ENCODE results near the gene CHMP2B.
A peak's percentile ranks its signal among the peaks of the same experiment; 100 is the strongest.
"Not testable (repeated sequence)": the region's sequence is repeated elsewhere in the genome, so short reads cannot be mapped to it uniquely, and the experiment has no call there.

The CHMP2B gene

GRCh38 chr3:87229113-87229512, 2.0 kb downstream of the CHMP2B start:
- DNase-seq (ENCODE audit: low read depth in 1 of 2, low spot score in 1 of 2), result no peak

GRCh38 chr3:87233805-87234204, 6.7 kb downstream of the CHMP2B start:
- no peak for DNase-seq (ENCODE audit: low read depth in 1 of 2, low spot score in 1 of 2)

GRCh38 chr3:87236093-87236492, 9.0 kb downstream of the CHMP2B start:
- DNase-seq (ENCODE audit: low read depth in 1 of 2, low spot score in 1 of 2), result no peak

- DNase-seq (ENCODE audit: low read depth in 1 of 2, low spot score in 1 of 2), result no peak
Observed at GRCh38 chr3:87246662-87247429, 19.7 kb downstream of the CHMP2B start.

- no peak for DNase-seq (ENCODE audit: low read depth in 1 of 2, low spot score in 1 of 2)
Observed at GRCh38 chr3:87247430-87247773, 20.3 kb downstream of the CHMP2B start.

GRCh38 chr3:87248231-87248630, 21.1 kb downstream of the CHMP2B start:
- DNase-seq (ENCODE audit: low read depth in 1 of 2, low spot score in 1 of 2), result not testable (repeated sequence)

- no peak for DNase-seq (ENCODE audit: low read depth in 1 of 2, low spot score in 1 of 2)
Observed at GRCh38 chr3:87248831-87249230, 21.7 kb downstream of the CHMP2B start.

GRCh38 chr3:87250009-87250408, 22.9 kb downstream of the CHMP2B start:
- DNase-seq (ENCODE audit: low read depth in 1 of 2, low spot score in 1 of 2), result no peak

- DNase-seq (ENCODE audit: low read depth in 1 of 2, low spot score in 1 of 2), result peak in 1 of 2 donors; percentile 10
Observed at GRCh38 chr3:87260270-87260669, 33.2 kb downstream of the CHMP2B start.

- no peak for DNase-seq (ENCODE audit: low read depth in 1 of 2, low spot score in 1 of 2)
Observed at GRCh38 chr3:87261925-87262324, 34.8 kb downstream of the CHMP2B start.

GRCh38 chr3:87267953-87268645, 41.0 kb downstream of the CHMP2B start:
- DNase-seq (ENCODE audit: low read depth in 1 of 2, low spot score in 1 of 2), result no peak

- no peak for DNase-seq (ENCODE audit: low read depth in 1 of 2, low spot score in 1 of 2)
Observed at GRCh38 chr3:87268646-87269211, 41.6 kb downstream of the CHMP2B start.

- no peak for DNase-seq (ENCODE audit: low read depth in 1 of 2, low spot score in 1 of 2)
Observed at GRCh38 chr3:87269723-87270122, 42.6 kb downstream of the CHMP2B start.

GRCh38 chr3:87270908-87271700, 44.0 kb downstream of the CHMP2B start:
- no peak for DNase-seq (ENCODE audit: low read depth in 1 of 2, low spot score in 1 of 2)

GRCh38 chr3:87272718-87273341, 45.7 kb downstream of the CHMP2B start:
- no peak for DNase-seq (ENCODE audit: low read depth in 1 of 2, low spot score in 1 of 2)

GRCh38 chr3:87276484-87276883, 49.4 kb downstream of the CHMP2B start, which contains the start of gene POU1F1:
Gene POU1F1, minus strand, starts transcription at chr3:87276584. Its CDS starts 122 bp downstream, at chr3:87276462.
- no peak for DNase-seq (ENCODE audit: low read depth in 1 of 2, low spot score in 1 of 2)

GRCh38 chr3:87287011-87287410, 59.9 kb downstream of the CHMP2B start:
- no peak for DNase-seq (ENCODE audit: low read depth in 1 of 2, low spot score in 1 of 2)

GRCh38 chr3:87288446-87288845, 61.3 kb downstream of the CHMP2B start:
- DNase-seq (ENCODE audit: low read depth in 1 of 2, low spot score in 1 of 2), result no peak

- DNase-seq (ENCODE audit: low read depth in 1 of 2, low spot score in 1 of 2), result peak in 1 of 2 donors; percentile 9
Observed at GRCh38 chr3:87298111-87298718, 71.1 kb downstream of the CHMP2B start.

GRCh38 chr3:87305031-87305430, 77.9 kb downstream of the CHMP2B start:
- not testable (repeated sequence) for DNase-seq (ENCODE audit: low read depth in 1 of 2, low spot score in 1 of 2)
